ENCODE measurements around the gene DYNLT3.

DYNLT3 gene

GRCh38 chrX:37796310-37796709 is 51.1 kb downstream of the DYNLT3 start:
- in situ Hi-C loops (cut with MboI; ENCODE audit: low sequenced_read_pairs): no loop called here

Measured in HL-60/S4 treated with phorbol 12-myristate 13-acetate at 8.2 ng/mL for 4 days and 3 days (cell line).